ENCODE data around the gene DARS1. TPM values are rescaled to one million over a fixed set of nuclear protein-coding genes. Genes with fewer than 3 reads are reported as not detected.

The DARS1 gene
- total and polyA plus RNA-seq, 2 donors (not counting 1 experiment from before 2014, with no cell fraction given), result 36.7 to 88.3 TPM

- Histone ChIP-seq H3K4me3 (ENCODE audit: control extremely low read depth in 1 of 5, extremely low read depth in 1 of 5, insufficient read depth in 1 of 5, low read depth in 2 of 5, low read length in 4 of 5) (no peak overlapping the region), H3K36me3 (replicated peaks in 1 of 2; ENCODE audit: control extremely low read depth in 1 of 2, control insufficient read depth in 1 of 2, extremely low read depth in 1 of 2, insufficient read depth in 2 of 2, low read length in 1 of 2) (peaks cover 0 to 17% of the 10 kb centered on the region in 2 experiments), H3K27me3 (replicated peaks in 1 of 4; ENCODE audit: control extremely low read depth in 1 of 4, control insufficient read depth in 3 of 4, insufficient read depth in 4 of 4, low read length in 3 of 4) (no peaks in the 10 kb centered on the region), H4K20me1 (ENCODE audit: control insufficient read depth, insufficient read depth, low read length, poor library complexity, severe bottlenecking) (no peaks in the 10 kb centered on the region), H3K9ac (ENCODE audit: low read length) (no peak overlapping the region), H3K4me2 (replicated peaks; ENCODE audit: low read depth, low read length, poor library complexity, severe bottlenecking) (no peak overlapping the region), H3K9me3 (ENCODE audit: control extremely low read depth in 1 of 3, control insufficient read depth in 2 of 3, insufficient read depth in 1 of 3, low read length in 2 of 3) (no peaks in the 10 kb centered on the region), H3K4me1 (ENCODE audit: control insufficient read depth in 2 of 2, insufficient read depth in 2 of 2, low read length in 2 of 2) (peaks cover 0 to 8% of the 10 kb centered on the region in 2 donors), H2AFZ (ENCODE audit: insufficient read depth, low read depth, low read length, poor library complexity, severe bottlenecking) (no peak overlapping the region), H3K27ac (ENCODE audit: low read length in 2 of 2) (no peak overlapping the region), H3K79me2 (ENCODE audit: control insufficient read depth, insufficient read depth, low read length) (no peaks in the 10 kb centered on the region)
- CTCF ChIA-PET, result no interaction called here
- ATAC-seq (ENCODE audit: low read depth), result no peak
- no peak for DNase-seq
- no peaks in the 10 kb centered on the region for H3K27me3 Mint-ChIP-seq
- WGBS (ENCODE audit: insufficient coverage), result 67% methylated on average over 1 of the region's 1 CpG
- TF ChIP-seq CTCF (IDR thresholded peaks at IDR 0.05), result no peak
- TF ChIP-seq EZH2 (IDR thresholded peaks at IDR 0.05; ENCODE audit: borderline replicate concordance, insufficient read depth, low read depth, low read length, poor library complexity, severe bottlenecking), result no peak
- H3K27ac Mint-ChIP-seq, result no peak overlapping the region
- H3K4me3 Mint-ChIP-seq, result no peak overlapping the region
- POLR2A ChIA-PET, result no interaction called here
- no peaks in the 10 kb centered on the region for H3K9me3 Mint-ChIP-seq (ENCODE audit: insufficient read depth)
- peaks cover 14% of the 10 kb centered on the region for H3K4me1 Mint-ChIP-seq
- intact Hi-C loops (cut with micrococcal nuclease), result no loop called here
These were observed 114.9 kb downstream of the DARS1 start for GRCh38 chr2:135870571-135870970.

- Mint-ChIP-seq H3K4me1 (no peaks in the 10 kb centered on the region), H3K9me3 (ENCODE audit: insufficient read depth) (no peaks in the 10 kb centered on the region), H3K4me3 (no peak overlapping the region), H3K27me3 (no peaks in the 10 kb centered on the region), H3K27ac (no peak overlapping the region)
- no peaks in the 10 kb centered on the region for H3K27me3 ChIP-seq (replicated peaks in 1 of 4; ENCODE audit: control extremely low read depth in 1 of 4, control insufficient read depth in 3 of 4, insufficient read depth in 4 of 4, low read length in 3 of 4)
- WGBS (ENCODE audit: insufficient coverage), result no CpG with 5 or more reads among the region's 6 CpGs
- H4K20me1 ChIP-seq (ENCODE audit: control insufficient read depth, insufficient read depth, low read length, poor library complexity, severe bottlenecking), result no peaks in the 10 kb centered on the region
- DNase-seq (no peak), ATAC-seq (ENCODE audit: low read depth) (no peak)
- no peaks in the 10 kb centered on the region for H3K9me3 ChIP-seq (ENCODE audit: control extremely low read depth in 1 of 3, control insufficient read depth in 2 of 3, insufficient read depth in 1 of 3, low read length in 2 of 3)
- POLR2A ChIA-PET, result no interaction called here
- H2AFZ ChIP-seq (ENCODE audit: insufficient read depth, low read depth, low read length, poor library complexity, severe bottlenecking), result no peak overlapping the region
- no peak overlapping the region for H3K4me2 ChIP-seq (replicated peaks; ENCODE audit: low read depth, low read length, poor library complexity, severe bottlenecking)
- H3K36me3 ChIP-seq (replicated peaks in 1 of 2; ENCODE audit: control extremely low read depth in 1 of 2, control insufficient read depth in 1 of 2, extremely low read depth in 1 of 2, insufficient read depth in 2 of 2, low read length in 1 of 2), result peaks cover 5 to 48% of the 10 kb centered on the region in 2 experiments
- H3K4me3 ChIP-seq (ENCODE audit: control extremely low read depth in 1 of 5, extremely low read depth in 1 of 5, insufficient read depth in 1 of 5, low read depth in 2 of 5, low read length in 4 of 5), result no peak overlapping the region
- intact Hi-C loops (cut with micrococcal nuclease), result no loop called here
- no peaks in the 10 kb centered on the region for H3K4me1 ChIP-seq (ENCODE audit: control insufficient read depth in 2 of 2, insufficient read depth in 2 of 2, low read length in 2 of 2)
- no peaks in the 10 kb centered on the region for H3K79me2 ChIP-seq (ENCODE audit: control insufficient read depth, insufficient read depth, low read length)
- TF ChIP-seq CTCF (IDR thresholded peaks at IDR 0.05) (no peak), EZH2 (IDR thresholded peaks at IDR 0.05; ENCODE audit: borderline replicate concordance, insufficient read depth, low read depth, low read length, poor library complexity, severe bottlenecking) (no peak)
- no peak overlapping the region for H3K9ac ChIP-seq (ENCODE audit: low read length)
- H3K27ac ChIP-seq (ENCODE audit: low read length in 2 of 2), result no peak overlapping the region
- CTCF ChIA-PET, result no interaction called here
These were observed 122.2 kb downstream of the DARS1 start for GRCh38 chr2:135863233-135863632.

All from B cell (primary cell).